Mesothelial cell of epicardium (in vitro differentiated cells): ENCODE measurements around the gene KCNMA1. TPM values are rescaled to one million over a fixed set of nuclear protein-coding genes. Genes with fewer than 3 reads are reported as not detected.

ENCODE experiments used
- DNase-seq, 2 experiments: peaks; one replicate each; pipeline ENCODE4 v3.0.0; 2021; ENCODE audit warnings: low spot score in 2 of 2; ENCODE audit not compliant: unreplicated experiment in 2 of 2
- H3K27ac Mint-ChIP-seq: 2 replicates; pipeline ENCODE4 v1.8.0; 2021; ENCODE audit warnings: mixed read lengths
- H3K27me3 Mint-ChIP-seq: 2 replicates; pipeline ENCODE4 v1.8.0; 2021; ENCODE audit warnings: low read depth, mixed read lengths
- H3K36me3 Mint-ChIP-seq: 2 replicates; pipeline ENCODE4 v1.8.0; 2021; ENCODE audit warnings: mixed read lengths
- H3K4me1 Mint-ChIP-seq: 2 replicates; pipeline ENCODE4 v1.8.0; 2021; ENCODE audit warnings: mixed read lengths
- H3K4me3 Mint-ChIP-seq: 2 replicates; pipeline ENCODE4 v1.8.0; 2021; ENCODE audit warnings: mild to moderate bottlenecking, moderate library complexity, mixed read lengths
- H3K9me3 Mint-ChIP-seq: 2 replicates; pipeline ENCODE4 v1.8.0; 2021; ENCODE audit warnings: mixed read lengths
- total RNA-seq: library from RNA; stranded (reverse); gene quantifications from 3 replicates; pipeline ENCODE4 v1.2.1, GENCODE V29; 2021
- TF ChIP-seq, protein P1 (sequence below): fragments of 200-600 bp; sonication (generic); IDR thresholded peaks from one replicate; pipeline ENCODE4 v1.5.0; 2021; ENCODE audit warnings: antibody characterized with exemption; ENCODE audit not compliant: unreplicated experiment

KCNMA1 gene
- total RNA-seq, 1 donor from 2014 or later: 44.0 TPM

DNA sequence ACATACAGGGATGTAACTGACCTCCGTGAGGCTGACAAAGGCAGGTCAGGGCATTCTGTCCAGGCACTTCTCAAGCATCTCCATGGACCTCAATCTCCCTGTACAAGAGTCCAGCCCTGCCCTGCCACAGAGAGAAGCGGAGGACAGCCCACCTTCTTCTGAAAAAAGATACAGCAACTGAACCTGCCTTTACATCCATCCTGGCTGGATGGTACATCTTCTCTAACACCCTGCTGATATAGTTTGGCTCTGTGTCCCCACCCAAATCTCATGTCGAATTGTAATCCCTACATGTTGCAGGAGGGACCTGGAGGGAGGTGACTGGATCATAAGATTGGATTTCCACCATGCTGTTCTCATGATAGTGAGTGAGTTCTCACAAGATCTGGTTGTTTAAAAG, 40.5 kb upstream of the KCNMA1 start:
- no peak overlapping the region for H3K27ac Mint-ChIP-seq
- DNase-seq: no peak
- no peaks in the 10 kb centered on the region for H3K4me1 Mint-ChIP-seq
- H3K9me3 Mint-ChIP-seq: peaks cover 8% of the 10 kb centered on the region
- H3K27me3 Mint-ChIP-seq: no peaks in the 10 kb centered on the region
- H3K4me3 Mint-ChIP-seq: no peak overlapping the region
- no peaks in the 10 kb centered on the region for H3K36me3 Mint-ChIP-seq
- TF ChIP-seq, protein P1, sequence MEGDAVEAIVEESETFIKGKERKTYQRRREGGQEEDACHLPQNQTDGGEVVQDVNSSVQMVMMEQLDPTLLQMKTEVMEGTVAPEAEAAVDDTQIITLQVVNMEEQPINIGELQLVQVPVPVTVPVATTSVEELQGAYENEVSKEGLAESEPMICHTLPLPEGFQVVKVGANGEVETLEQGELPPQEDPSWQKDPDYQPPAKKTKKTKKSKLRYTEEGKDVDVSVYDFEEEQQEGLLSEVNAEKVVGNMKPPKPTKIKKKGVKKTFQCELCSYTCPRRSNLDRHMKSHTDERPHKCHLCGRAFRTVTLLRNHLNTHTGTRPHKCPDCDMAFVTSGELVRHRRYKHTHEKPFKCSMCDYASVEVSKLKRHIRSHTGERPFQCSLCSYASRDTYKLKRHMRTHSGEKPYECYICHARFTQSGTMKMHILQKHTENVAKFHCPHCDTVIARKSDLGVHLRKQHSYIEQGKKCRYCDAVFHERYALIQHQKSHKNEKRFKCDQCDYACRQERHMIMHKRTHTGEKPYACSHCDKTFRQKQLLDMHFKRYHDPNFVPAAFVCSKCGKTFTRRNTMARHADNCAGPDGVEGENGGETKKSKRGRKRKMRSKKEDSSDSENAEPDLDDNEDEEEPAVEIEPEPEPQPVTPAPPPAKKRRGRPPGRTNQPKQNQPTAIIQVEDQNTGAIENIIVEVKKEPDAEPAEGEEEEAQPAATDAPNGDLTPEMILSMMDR: no peak

DNA sequence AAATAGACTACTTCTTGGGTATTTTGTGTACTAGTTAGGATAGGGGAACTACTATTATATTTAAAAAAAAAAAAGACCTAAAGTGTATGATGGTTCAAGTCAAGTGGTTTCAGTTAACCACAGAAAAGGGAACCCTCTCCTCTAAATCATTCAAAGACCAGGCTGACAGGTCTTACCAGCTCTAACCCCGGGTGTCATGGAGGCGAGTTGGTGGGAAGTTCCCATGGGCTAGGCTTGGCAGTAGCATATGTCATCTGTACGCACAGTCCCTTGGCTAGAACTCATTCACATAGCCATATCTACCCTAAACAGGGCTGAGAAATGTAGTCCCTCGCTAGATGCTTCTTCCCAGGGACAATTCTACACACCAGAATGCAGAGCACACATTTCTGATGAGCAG, 37.7 kb upstream of the KCNMA1 start:
- no peaks in the 10 kb centered on the region for H3K36me3 Mint-ChIP-seq
- TF ChIP-seq, protein P1: no peak
- H3K4me1 Mint-ChIP-seq: no peaks in the 10 kb centered on the region
- H3K4me3 Mint-ChIP-seq: no peak overlapping the region
- H3K9me3 Mint-ChIP-seq: peaks cover 8% of the 10 kb centered on the region
- no peak for DNase-seq
- peaks cover 12% of the 10 kb centered on the region for H3K27me3 Mint-ChIP-seq
- no peak overlapping the region for H3K27ac Mint-ChIP-seq

DNA sequence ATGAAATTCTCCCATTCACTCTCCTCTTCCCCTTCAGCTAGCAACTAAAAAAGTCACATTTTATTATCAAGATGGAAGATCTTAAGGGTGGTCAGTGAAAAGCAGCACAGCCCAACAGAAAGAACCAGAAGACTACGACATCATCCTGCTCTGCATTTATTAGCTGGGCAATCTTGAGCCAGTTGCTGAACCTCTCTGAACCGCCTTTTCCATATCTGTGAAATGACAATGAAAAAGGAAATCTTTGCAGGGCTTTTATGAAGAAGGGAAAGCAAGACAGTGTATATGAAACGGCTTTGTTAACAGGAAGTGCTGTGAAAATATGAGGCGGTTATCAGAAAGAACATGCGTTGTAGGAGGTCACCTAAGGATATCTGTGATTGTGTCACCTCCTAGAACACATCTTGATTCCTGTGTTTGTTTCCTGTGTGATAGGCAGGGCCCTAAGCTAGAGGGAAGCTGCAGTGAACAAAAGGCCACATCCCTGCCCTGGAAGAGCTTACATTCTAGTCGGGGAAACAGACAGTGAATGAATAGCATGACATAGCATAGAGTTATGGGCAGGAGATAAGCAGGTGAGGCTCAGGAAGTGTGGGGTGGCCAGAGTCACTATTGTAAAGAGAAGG, 36.0 kb upstream of the KCNMA1 start:
- peaks cover 15% of the 10 kb centered on the region for H3K27me3 Mint-ChIP-seq

DNA sequence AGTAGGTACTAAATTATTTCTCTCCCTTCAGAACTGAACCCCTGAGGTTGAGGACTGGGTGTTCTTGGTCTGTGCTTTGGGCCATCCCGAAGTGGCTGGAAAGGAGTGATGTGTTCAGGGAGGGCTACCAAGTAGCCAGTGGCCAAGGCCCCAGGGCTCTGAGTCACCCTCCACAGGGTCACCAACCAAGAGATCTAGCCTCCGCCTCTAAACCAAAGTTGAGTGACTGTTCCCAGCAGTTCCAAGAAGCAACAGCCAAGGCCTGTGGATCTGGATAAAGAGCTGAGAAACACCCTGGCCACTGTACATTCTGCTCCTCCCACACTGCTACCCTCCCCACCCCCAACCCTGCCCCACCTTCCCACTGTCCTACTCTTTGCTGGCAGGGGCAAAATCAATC, 35.5 kb upstream of the KCNMA1 start:
- Mint-ChIP-seq H3K4me3 (no peak overlapping the region), H3K27me3 (peaks cover 15% of the 10 kb centered on the region), H3K9me3 (peaks cover 8% of the 10 kb centered on the region), H3K4me1 (no peaks in the 10 kb centered on the region), H3K27ac (no peak overlapping the region), H3K36me3 (no peaks in the 10 kb centered on the region)
- TF ChIP-seq, protein P1: no peak
- DNase-seq: no peak

More for the DNA sequence above, 36.0 kb upstream of the KCNMA1 start:
- Mint-ChIP-seq H3K4me1 (no peaks in the 10 kb centered on the region), H3K36me3 (no peaks in the 10 kb centered on the region), H3K4me3 (no peak overlapping the region), H3K9me3 (peaks cover 8% of the 10 kb centered on the region), H3K27ac (no peak overlapping the region)
- TF ChIP-seq, protein P1: no peak
- no peak for DNase-seq

DNA sequence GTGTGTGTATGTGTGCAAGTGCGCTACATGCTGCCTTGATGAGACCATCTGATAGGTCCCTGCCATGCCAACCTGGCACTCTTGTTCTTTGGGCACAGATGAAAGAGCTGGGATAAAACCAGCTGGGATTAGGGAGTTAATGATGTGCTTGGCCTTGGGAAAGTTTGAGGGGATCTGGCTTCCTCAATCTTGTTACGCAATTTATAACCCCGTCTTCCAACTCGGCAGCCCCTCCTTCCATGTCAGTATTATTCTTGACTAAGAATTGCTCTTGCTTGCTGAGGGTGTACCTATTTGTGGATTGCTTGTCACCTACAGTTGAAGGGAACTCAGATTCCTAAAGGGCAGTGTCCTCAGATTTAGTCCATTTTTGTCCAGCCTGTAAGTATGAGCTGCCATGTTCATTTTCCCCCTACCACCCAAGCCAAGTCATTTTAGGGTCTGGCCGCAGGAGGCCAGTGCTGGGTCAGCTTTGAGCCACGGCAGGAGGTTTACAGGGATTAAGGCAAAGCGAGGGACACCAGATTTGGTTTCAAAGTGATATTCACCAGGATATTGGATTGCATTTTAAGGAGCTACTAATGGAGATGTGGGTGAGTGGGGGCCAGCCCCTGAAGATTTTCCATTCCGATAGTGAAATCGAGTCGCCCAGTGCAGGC, 34.1 kb upstream of the KCNMA1 start:
- H3K4me1 Mint-ChIP-seq: no peaks in the 10 kb centered on the region
- peaks cover 15% of the 10 kb centered on the region for H3K27me3 Mint-ChIP-seq
- no peak overlapping the region for H3K4me3 Mint-ChIP-seq
- no peak overlapping the region for H3K27ac Mint-ChIP-seq
- TF ChIP-seq, protein P1: no peak
- no peak for DNase-seq
- H3K9me3 Mint-ChIP-seq: peaks cover 8% of the 10 kb centered on the region
- H3K36me3 Mint-ChIP-seq: no peaks in the 10 kb centered on the region
